Measurements from ENCODE around the gene RHOB.
"Not testable (repeated sequence)": the region's sequence is repeated elsewhere in the genome, so short reads cannot be mapped to it uniquely, and the experiment has no call there.

Gene RHOB

GRCh38 chr2:20431301-20431698 lies 15.6 kb upstream of the RHOB start:
- Histone ChIP-seq H3K4me1 (ENCODE audit: control insufficient read depth, insufficient read depth, low read length) (peaks cover 24% of the 10 kb centered on the region), H3K36me3 (ENCODE audit: insufficient read depth, low read length) (no peaks in the 10 kb centered on the region)

GRCh38 chr2:20431772-20432171 lies 15.1 kb upstream of the RHOB start:
- Histone ChIP-seq H3K9ac (ENCODE audit: low read depth, low read length) (no peak overlapping the region), H3K4me1 (ENCODE audit: control insufficient read depth, insufficient read depth, low read length) (peaks cover 23% of the 10 kb centered on the region), H3K4me3 (ENCODE audit: low read length) (no peak overlapping the region), H3K9me3 (replicated peaks; ENCODE audit: low read length) (no peaks in the 10 kb centered on the region), H3K27me3 (ENCODE audit: control insufficient read depth, insufficient read depth, low read length) (no peaks in the 10 kb centered on the region), H3K36me3 (ENCODE audit: insufficient read depth, low read length) (no peaks in the 10 kb centered on the region), H3K4me2 (ENCODE audit: low read length) (no peak overlapping the region)

More at GRCh38 chr2:20431301-20431698, 15.6 kb upstream of the RHOB start:
- Histone ChIP-seq H3K4me2 (ENCODE audit: low read length) (no peak overlapping the region), H3K9ac (ENCODE audit: low read depth, low read length) (no peak overlapping the region), H3K9me3 (replicated peaks; ENCODE audit: low read length) (no peaks in the 10 kb centered on the region), H3K27me3 (ENCODE audit: control insufficient read depth, insufficient read depth, low read length) (no peaks in the 10 kb centered on the region), H3K4me3 (ENCODE audit: low read length) (no peak overlapping the region)

GRCh38 chr2:20432714-20433113 lies 14.2 kb upstream of the RHOB start:
- peaks cover 26% of the 10 kb centered on the region for H3K4me1 ChIP-seq (ENCODE audit: control insufficient read depth, insufficient read depth, low read length)
- no peak overlapping the region for H3K9ac ChIP-seq (ENCODE audit: low read depth, low read length)
- no peak overlapping the region for H3K4me2 ChIP-seq (ENCODE audit: low read length)
- H3K27me3 ChIP-seq (ENCODE audit: control insufficient read depth, insufficient read depth, low read length) = no peaks in the 10 kb centered on the region
- no peaks in the 10 kb centered on the region for H3K36me3 ChIP-seq (ENCODE audit: insufficient read depth, low read length)
- H3K9me3 ChIP-seq (replicated peaks; ENCODE audit: low read length) = no peaks in the 10 kb centered on the region
- no peak overlapping the region for H3K4me3 ChIP-seq (ENCODE audit: low read length)

GRCh38 chr2:20433249-20433648 lies 13.6 kb upstream of the RHOB start:
- H3K9ac ChIP-seq (ENCODE audit: low read depth, low read length) = no peak overlapping the region
- H3K27me3 ChIP-seq (ENCODE audit: control insufficient read depth, insufficient read depth, low read length) = no peaks in the 10 kb centered on the region
- no peaks in the 10 kb centered on the region for H3K9me3 ChIP-seq (replicated peaks; ENCODE audit: low read length)
- no peak overlapping the region for H3K4me2 ChIP-seq (ENCODE audit: low read length)
- no peaks in the 10 kb centered on the region for H3K36me3 ChIP-seq (ENCODE audit: insufficient read depth, low read length)
- peaks cover 32% of the 10 kb centered on the region for H3K4me1 ChIP-seq (ENCODE audit: control insufficient read depth, insufficient read depth, low read length)
- no peak overlapping the region for H3K4me3 ChIP-seq (ENCODE audit: low read length)

GRCh38 chr2:20433946-20434553 lies 12.8 kb upstream of the RHOB start:
- no peak overlapping the region for H3K4me3 ChIP-seq (ENCODE audit: low read length)
- no peaks in the 10 kb centered on the region for H3K9me3 ChIP-seq (replicated peaks; ENCODE audit: low read length)
- no peaks in the 10 kb centered on the region for H3K36me3 ChIP-seq (ENCODE audit: insufficient read depth, low read length)
- peaks cover 36% of the 10 kb centered on the region for H3K4me1 ChIP-seq (ENCODE audit: control insufficient read depth, insufficient read depth, low read length)
- H3K9ac ChIP-seq (ENCODE audit: low read depth, low read length) = no peak overlapping the region
- H3K27me3 ChIP-seq (ENCODE audit: control insufficient read depth, insufficient read depth, low read length) = no peaks in the 10 kb centered on the region
- H3K4me2 ChIP-seq (ENCODE audit: low read length) = no peak overlapping the region

GRCh38 chr2:20434588-20435294 lies 12.1 kb upstream of the RHOB start:
- Histone ChIP-seq H3K27me3 (ENCODE audit: control insufficient read depth, insufficient read depth, low read length) (no peaks in the 10 kb centered on the region), H3K4me3 (ENCODE audit: low read length) (no peak overlapping the region), H3K4me2 (ENCODE audit: low read length) (no peak overlapping the region), H3K36me3 (ENCODE audit: insufficient read depth, low read length) (no peaks in the 10 kb centered on the region), H3K9me3 (replicated peaks; ENCODE audit: low read length) (no peaks in the 10 kb centered on the region), H3K9ac (ENCODE audit: low read depth, low read length) (no peak overlapping the region), H3K4me1 (ENCODE audit: control insufficient read depth, insufficient read depth, low read length) (peaks cover 36% of the 10 kb centered on the region)

- H3K4me3 ChIP-seq (ENCODE audit: low read length); H3K9me3 ChIP-seq (replicated peaks; ENCODE audit: low read length); H3K27me3 ChIP-seq (ENCODE audit: control insufficient read depth, insufficient read depth, low read length); H3K36me3 ChIP-seq (ENCODE audit: insufficient read depth, low read length); H3K4me2 ChIP-seq (ENCODE audit: low read length); H3K9ac ChIP-seq (ENCODE audit: low read depth, low read length): not testable (repeated sequence)
- H3K4me1 ChIP-seq (ENCODE audit: control insufficient read depth, insufficient read depth, low read length) = peaks cover 29% of the 10 kb centered on the region
Observed at GRCh38 chr2:20435456-20435855, 11.4 kb upstream of the RHOB start.

- H3K36me3 ChIP-seq (ENCODE audit: insufficient read depth, low read length) = no peaks in the 10 kb centered on the region
- H3K4me1 ChIP-seq (ENCODE audit: control insufficient read depth, insufficient read depth, low read length) = peaks cover 21% of the 10 kb centered on the region
- H3K4me3 ChIP-seq (ENCODE audit: low read length) = no peak overlapping the region
- no peak overlapping the region for H3K9ac ChIP-seq (ENCODE audit: low read depth, low read length)
- H3K4me2 ChIP-seq (ENCODE audit: low read length) = no peak overlapping the region
- H3K9me3 ChIP-seq (replicated peaks; ENCODE audit: low read length) = no peaks in the 10 kb centered on the region
- H3K27me3 ChIP-seq (ENCODE audit: control insufficient read depth, insufficient read depth, low read length) = no peaks in the 10 kb centered on the region
Observed at GRCh38 chr2:20436716-20437470, 10.0 kb upstream of the RHOB start.

- peak overlapping the region; percentile 52 for H3K4me3 ChIP-seq (ENCODE audit: low read length)
- peak overlapping the region; percentile 81 for H3K9ac ChIP-seq (ENCODE audit: low read depth, low read length)
- H3K36me3 ChIP-seq (ENCODE audit: insufficient read depth, low read length) = no peaks in the 10 kb centered on the region
- H3K9me3 ChIP-seq (replicated peaks; ENCODE audit: low read length) = no peaks in the 10 kb centered on the region
- peaks cover 24% of the 10 kb centered on the region for H3K4me1 ChIP-seq (ENCODE audit: control insufficient read depth, insufficient read depth, low read length)
- H3K4me2 ChIP-seq (ENCODE audit: low read length) = peak overlapping the region; percentile 79
- no peaks in the 10 kb centered on the region for H3K27me3 ChIP-seq (ENCODE audit: control insufficient read depth, insufficient read depth, low read length)
Observed at GRCh38 chr2:20438334-20439192, 8.3 kb upstream of the RHOB start.

- peaks cover 29% of the 10 kb centered on the region for H3K4me1 ChIP-seq (ENCODE audit: control insufficient read depth, insufficient read depth, low read length)
- peak overlapping the region; percentile 52 for H3K4me3 ChIP-seq (ENCODE audit: low read length)
- peak overlapping the region; percentile 79 for H3K4me2 ChIP-seq (ENCODE audit: low read length)
- H3K9ac ChIP-seq (ENCODE audit: low read depth, low read length) = peak overlapping the region; percentile 81
- H3K36me3 ChIP-seq (ENCODE audit: insufficient read depth, low read length) = no peaks in the 10 kb centered on the region
- H3K27me3 ChIP-seq (ENCODE audit: control insufficient read depth, insufficient read depth, low read length) = no peaks in the 10 kb centered on the region
- no peaks in the 10 kb centered on the region for H3K9me3 ChIP-seq (replicated peaks; ENCODE audit: low read length)
Observed at GRCh38 chr2:20439193-20439475, 7.7 kb upstream of the RHOB start.

- no peaks in the 10 kb centered on the region for H3K36me3 ChIP-seq (ENCODE audit: insufficient read depth, low read length)
- H3K4me3 ChIP-seq (ENCODE audit: low read length) = peak overlapping the region; percentile 52
- peak overlapping the region; percentile 79 for H3K4me2 ChIP-seq (ENCODE audit: low read length)
- no peaks in the 10 kb centered on the region for H3K9me3 ChIP-seq (replicated peaks; ENCODE audit: low read length)
- H3K27me3 ChIP-seq (ENCODE audit: control insufficient read depth, insufficient read depth, low read length) = no peaks in the 10 kb centered on the region
- H3K9ac ChIP-seq (ENCODE audit: low read depth, low read length) = peak overlapping the region; percentile 81
- peaks cover 31% of the 10 kb centered on the region for H3K4me1 ChIP-seq (ENCODE audit: control insufficient read depth, insufficient read depth, low read length)
Observed at GRCh38 chr2:20439503-20439902, 7.4 kb upstream of the RHOB start.
